D341Med (cell line): ENCODE measurements around the gene MICAL2.

Experiments used
- DNase-seq: peaks from one replicate; pipeline ENCODE4 v3.0.0; 2012; ENCODE audit warnings: low spot score

MICAL2 gene

GRCh38 chr11:12287374-12288211 is 177.2 kb downstream of the MICAL2 start:
- peak; percentile 68 for DNase-seq

GRCh38 chr11:12288212-12288930 is 178.0 kb downstream of the MICAL2 start:
- peak; percentile 91 for DNase-seq

- DNase-seq: peak; percentile 45
These were observed 178.7 kb downstream of the MICAL2 start for GRCh38 chr11:12288931-12289666.

DNA sequence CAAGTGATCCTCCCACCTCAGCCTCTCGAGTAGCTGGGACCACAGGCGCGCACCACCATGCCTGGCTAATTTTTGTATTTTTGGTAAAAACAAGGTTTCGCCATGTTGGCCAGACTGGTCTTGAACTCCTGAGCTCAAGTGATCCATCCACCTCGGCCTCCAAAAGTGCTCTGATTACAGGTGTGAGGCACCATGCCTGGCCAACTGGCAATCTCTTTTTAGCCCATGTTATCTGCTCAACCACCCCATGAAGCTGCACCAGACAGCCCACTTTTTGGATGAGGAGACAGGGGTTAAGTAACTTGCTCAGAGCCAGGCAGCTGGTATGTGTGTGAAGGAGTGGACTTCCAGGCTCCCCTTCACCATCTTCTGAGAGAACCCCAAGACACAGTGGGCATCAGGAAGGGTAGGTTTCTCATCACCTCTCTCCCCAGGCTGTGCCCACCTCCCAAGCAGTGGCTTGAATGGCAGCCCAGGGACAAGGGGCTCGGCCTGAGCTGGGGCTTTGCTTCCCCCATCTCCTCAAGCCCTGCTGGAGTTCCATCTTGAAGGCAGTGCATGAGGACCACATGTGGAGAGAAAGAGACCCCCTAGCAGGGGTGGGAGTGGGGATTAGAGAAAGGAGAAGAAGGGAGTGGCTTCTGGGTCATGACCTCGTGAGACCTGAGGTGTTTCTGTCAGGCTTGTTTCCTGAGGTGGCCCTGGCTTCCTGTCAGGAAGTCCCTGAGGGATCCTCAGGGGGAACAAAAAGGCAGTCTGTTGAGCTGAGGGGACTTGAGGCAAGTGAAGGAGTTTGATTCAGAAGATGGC is 179.5 kb downstream of the MICAL2 start:
- DNase-seq: no peak

DNA sequence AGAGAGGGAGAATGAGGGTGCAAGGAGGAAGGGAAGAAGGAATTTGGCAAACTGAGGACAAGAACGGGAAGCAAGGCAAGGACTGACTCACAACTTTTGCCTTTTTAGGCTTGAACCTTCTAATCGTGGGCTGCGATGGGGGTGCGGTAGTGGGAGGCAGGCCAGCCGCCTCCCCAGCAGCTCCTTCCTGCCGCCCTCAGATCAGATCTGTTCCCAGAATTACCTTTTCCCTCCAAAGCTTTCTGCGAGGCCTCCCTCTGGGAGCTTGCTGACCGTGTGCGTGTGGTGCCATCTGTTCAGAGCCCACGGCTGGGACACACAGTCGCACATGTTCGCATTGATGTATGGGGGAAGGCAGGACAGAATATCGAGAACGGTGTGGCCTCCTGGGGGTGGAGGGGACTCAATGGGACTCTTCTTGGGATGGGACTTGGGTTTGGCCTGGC is 180.1 kb downstream of the MICAL2 start:
- DNase-seq: no peak

DNA sequence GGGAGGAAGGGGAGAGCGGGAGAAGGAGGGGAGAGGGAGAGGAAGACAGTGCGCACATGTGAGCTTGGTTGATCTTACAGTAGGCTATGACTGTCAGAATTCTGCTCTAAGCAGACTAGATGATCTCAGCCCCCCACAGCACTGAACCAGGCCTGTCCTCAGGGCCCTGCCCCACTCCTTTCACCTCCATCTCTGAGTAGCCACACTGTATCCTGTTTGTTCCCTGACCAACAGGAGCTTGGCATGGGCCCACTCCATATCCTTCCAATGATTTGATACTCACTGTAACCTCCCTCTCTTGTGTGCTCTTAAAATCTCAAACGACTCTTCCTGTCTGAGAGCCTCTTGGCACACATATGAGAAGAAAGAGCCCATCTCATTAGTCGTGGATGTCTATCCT is 180.9 kb downstream of the MICAL2 start:
- no peak for DNase-seq

DNA sequence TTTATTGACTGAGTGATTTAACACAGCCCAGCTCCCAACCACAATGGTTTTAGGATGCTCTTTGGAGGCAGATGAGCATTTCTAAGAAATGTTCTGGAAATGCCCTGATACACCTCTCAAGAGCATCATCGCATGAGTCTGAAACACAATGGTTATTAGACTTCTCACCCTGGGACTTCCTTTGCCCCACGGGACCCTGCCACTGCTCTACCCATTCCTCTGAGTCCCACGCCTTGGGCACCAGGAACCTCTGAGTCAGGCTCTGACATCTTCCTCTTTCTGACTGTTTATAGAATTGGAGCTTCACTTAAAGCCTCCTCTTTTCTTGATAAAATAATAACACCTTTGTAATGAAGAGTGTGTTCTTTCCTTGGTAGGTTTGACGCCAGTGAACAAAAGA is 181.4 kb downstream of the MICAL2 start:
- DNase-seq: no peak

DNA sequence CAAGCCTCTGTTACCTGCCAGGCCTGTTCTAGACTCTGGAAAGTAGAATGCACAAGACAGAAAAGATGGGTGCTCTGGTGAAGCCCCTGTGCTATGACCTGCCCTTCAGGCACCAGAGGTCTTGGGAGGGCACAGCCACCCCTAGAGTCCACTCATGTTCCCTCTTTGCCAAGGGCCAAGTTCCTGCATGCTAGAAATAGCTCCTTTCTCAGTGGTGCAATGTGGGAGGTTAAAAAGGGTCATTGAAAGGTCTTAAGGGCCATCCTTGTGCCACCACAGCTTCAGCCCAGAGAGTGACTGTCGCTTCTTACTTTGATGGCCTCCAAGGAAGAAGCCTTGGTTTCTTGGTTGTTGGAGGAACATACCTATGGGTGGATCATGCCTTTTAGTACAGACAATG is 182.4 kb downstream of the MICAL2 start:
- no peak for DNase-seq

DNA sequence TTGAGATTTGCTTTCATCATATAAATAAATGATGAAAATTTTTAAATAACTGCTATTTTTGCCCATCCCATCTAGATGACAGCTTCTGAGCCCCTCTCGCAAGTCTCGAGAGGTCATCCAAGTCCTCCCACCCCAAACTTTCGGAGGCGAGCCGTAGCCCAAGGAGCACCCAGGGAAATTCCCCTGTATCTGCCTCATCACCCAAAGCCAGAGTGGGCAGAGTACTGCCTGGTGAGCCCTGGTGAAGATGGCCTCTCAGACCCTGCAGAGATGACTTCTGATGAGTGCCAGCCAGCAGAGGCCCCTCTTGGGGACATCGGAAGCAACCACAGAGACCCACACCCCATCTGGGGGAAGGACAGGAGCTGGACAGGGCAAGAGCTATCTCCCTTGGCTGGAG is 183.1 kb downstream of the MICAL2 start:
- DNase-seq: no peak

DNA sequence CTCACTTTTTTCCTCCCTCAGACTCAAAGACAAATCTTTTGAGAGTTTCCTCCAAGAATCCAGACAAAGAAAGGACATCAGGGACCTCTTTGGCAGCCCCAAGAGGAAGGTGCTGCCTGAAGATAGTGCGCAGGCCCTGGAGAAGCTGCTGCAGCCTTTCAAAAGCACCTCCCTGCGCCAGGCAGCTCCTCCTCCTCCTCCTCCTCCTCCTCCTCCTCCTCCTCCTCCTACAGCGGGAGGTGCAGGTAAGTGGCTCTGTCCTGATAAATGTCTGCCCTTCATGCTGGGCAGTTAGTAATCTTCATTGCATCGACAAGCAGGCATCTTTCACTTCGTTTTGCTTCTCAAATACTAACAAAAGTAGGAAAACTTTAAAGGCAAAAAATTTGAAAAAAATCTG is 184.2 kb downstream of the MICAL2 start:
- DNase-seq: no peak

DNA sequence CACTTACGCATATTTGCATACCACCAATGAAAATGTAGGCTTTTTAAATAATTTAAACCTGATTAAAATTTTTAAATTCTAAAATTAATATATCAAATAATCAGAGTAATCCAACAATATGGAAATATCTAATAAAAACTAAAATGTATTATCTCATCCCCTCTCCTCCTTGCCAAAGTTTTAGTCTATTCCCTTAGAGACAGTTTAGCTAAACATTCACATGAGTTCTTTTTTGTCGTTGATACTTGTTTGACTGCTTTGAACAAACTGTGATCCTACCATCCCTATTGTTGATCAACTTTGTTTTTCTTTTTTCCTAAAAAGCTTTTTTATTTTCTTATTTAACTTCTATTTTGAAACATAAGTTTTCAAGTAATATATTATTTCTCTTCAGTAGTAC is 185.6 kb downstream of the MICAL2 start:
- DNase-seq: no peak

DNA sequence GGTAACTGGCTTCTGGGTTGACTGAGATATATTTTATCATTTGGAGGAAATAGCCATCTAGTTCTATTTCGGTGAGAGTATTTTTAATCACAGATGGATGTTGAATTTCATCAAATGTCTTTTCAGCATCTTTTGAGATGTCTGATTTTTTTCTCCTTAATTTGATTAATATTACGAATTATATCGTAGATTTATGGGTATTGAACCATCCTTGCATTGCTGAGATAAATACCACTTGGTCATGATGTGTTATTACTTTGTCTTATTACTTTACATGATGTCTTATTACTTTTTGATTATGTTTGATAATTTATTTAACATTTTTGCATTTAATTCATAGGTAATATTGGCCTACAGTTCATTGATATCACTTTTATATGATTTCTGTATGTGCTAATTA is 188.2 kb downstream of the MICAL2 start:
- DNase-seq: no peak

DNA sequence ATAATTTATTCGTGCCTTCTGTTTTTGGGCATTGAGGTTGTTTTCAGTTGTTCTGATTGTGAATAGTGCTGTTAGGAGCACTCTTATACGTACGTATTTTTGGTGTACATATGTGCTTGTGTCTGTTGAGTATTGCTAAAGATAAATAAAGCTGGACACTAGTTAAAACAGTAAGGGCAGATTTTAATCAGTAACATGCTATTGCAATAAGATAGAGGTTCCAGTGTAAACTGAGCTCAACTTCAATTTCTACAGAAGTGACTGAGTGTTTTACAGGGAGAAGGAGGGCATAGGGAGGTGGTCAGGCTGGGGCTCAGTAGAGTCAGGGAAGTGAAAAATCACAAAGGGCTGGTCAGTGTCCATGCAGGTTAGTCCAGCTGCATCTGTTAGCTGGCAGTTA is 191.0 kb downstream of the MICAL2 start:
- DNase-seq: no peak

DNA sequence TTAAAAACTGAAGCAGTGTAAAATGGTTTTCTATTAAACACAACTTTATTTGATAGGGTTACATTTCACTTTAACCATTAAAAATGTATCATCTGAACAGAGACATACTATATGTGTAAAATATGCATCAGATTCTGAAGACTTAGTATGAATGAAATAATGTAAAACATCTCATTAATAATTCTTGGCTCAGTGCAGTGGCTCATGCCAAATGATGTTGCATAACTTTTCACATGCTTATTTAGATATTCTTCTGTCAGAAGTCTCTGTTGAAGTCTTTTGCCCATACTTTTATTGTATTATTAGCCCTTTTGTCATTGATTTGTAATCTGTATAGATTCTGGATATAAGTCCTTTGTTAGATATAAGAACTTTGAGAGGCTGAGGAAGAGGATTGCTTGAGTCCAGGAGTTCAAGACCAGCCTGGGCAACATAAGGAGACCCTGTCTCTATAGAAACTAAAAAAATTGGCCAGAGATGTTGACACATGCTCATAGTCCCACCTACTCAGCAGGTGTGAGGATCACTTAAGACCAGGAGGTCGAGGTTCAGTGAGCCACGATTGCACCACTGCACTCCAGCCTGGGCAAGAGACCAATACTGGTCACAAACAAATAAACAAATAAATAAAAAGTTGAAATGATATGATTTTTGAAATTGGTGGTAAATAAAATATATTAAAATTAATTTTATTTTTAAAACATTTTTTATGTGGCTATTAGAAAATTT is 193.2 kb downstream of the MICAL2 start:
- no peak for DNase-seq

DNA sequence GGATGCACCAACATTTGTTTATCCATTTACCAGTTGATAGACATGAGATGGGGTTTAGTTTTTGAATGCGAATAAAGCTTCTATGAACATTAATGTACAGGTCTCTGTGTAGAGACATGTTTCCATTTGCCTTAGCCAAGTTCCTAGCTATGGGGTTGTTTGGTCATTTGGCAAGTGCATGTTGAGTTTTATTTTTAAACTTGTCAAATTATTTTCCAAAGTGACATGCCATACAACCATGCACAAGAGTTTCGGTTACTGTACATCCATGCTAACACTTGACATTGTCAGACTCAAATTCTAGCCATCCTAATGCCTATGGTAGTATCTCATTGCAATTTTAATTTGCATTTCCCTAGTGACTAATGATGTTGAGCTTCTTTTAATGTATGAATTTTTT is 196.4 kb downstream of the MICAL2 start:
- DNase-seq: no peak

- DNase-seq: no peak
These were observed 201.7 kb downstream of the MICAL2 start for GRCh38 chr11:12312132-12312531.
